Esophagus squamous epithelium (tissue), 5 donors: Measurements from ENCODE around the gene MBNL2. TPM values are rescaled to one million over a fixed set of nuclear protein-coding genes. Genes with fewer than 3 reads are reported as not detected.

Experiments
- DNase-seq: peaks from one replicate; lab custom pipeline; 2025; lab: John Stamatoyannopoulos, UW
- H3K27ac ChIP-seq, 4 donors: fragments of 200-600 bp; sonication (generic); one replicate each; pipeline ENCODE4 v1.5.1; 2016 to 2019; ENCODE audit warnings: mild to moderate bottlenecking in 1 of 4
- H3K27me3 ChIP-seq, 4 donors: fragments of 200-600 bp; sonication (generic); 1 replicate in 3 of 4; 2 replicates in 1 of 4; pipeline versions ENCODE4 v1.5.1 to v1.6.0; 2017 to 2021; ENCODE audit warnings: antibody characterized with exemption in 1 of 4
- H3K36me3 ChIP-seq, 3 donors: fragments of 200-600 bp; sonication (generic); one replicate each; pipeline ENCODE4 v1.5.1; 2016 to 2019
- H3K4me1 ChIP-seq, 3 donors: fragments of 200-600 bp; sonication (generic); one replicate each; pipeline ENCODE4 v1.5.1; 2017 to 2019
- H3K4me3 ChIP-seq, 4 donors: fragments of 200-600 bp; sonication (generic); 1 replicate in 3 of 4; 2 replicates in 1 of 4; pipeline ENCODE4 v1.5.1; 2016 to 2019; ENCODE audit warnings: mild to moderate bottlenecking in 2 of 4, moderate library complexity in 1 of 4
- H3K9me3 ChIP-seq, 3 donors: fragments of 200-600 bp; sonication (generic); one replicate each; pipeline ENCODE4 v1.5.1; 2016 to 2019
- CTCF ChIP-seq, 6 experiments: fragments of 450-650 bp in 4 of 6; fragments of 200-600 bp in 2 of 6; sonication (generic) in 2 of 6; IDR thresholded peaks; one replicate each; pipeline ENCODE4 v1.5.1; 2016 to 2019; ENCODE audit warnings: antibody characterized with exemption in 6 of 6, mild to moderate bottlenecking in 4 of 6, moderate library complexity in 4 of 6
- POLR2A ChIP-seq, 4 donors: fragments of 450-650 bp; IDR thresholded peaks; one replicate each; pipeline ENCODE4 v1.6.1; 2017; ENCODE audit warnings: antibody characterized with exemption in 4 of 4, mild to moderate bottlenecking in 4 of 4, moderate library complexity in 3 of 4
- WGBS, 2 donors: methylation state at CpG; one replicate each; pipeline ENCODE4 v1.1.5; 2018; 5-methylcytosine and 5-hydroxymethylcytosine counted together
- intact Hi-C: fragments of 100-400 bp; cut with DNase I; formaldehyde crosslinking; loops from one replicate; pipeline ENCODE4 v1.15.0; 2022
- total RNA-seq, 4 donors: library from RNA; depleted of rRNA; stranded (reverse); fragments of >200 nt; gene quantifications; one replicate each; pipeline ENCODE4 v1.1.0, GENCODE V29; 2016
- donor health status: DM: yes; HTN: yes; CAD: no.

The MBNL2 gene
- total RNA-seq, 4 donors from 2014 or later = 18.3 to 58.7 (median 29.7) TPM

- Histone ChIP-seq H3K4me3 (peak overlapping the region in 3 of 4 donors; percentile 14 to 50 (median 32)), H3K4me1 (peaks cover 13 to 99% (median 54%) of the 10 kb centered on the region in 3 donors), H3K27me3 (no peaks in the 10 kb centered on the region), H3K27ac (peak overlapping the region in 3 of 4 donors; percentile 63 to 71 (median 65)), H3K9me3 (no peaks in the 10 kb centered on the region), H3K36me3 (peaks cover 0 to 10% (median 0%) of the 10 kb centered on the region in 3 donors)
- WGBS, 2 donors = 46 to 50% methylated on average over 14 to 18 of the region's 18 CpGs
- intact Hi-C loops = no loop called here
- DNase-seq = no peak
- TF ChIP-seq CTCF (IDR thresholded peaks at IDR 0.05) = no peak
- no peak for TF ChIP-seq POLR2A (IDR thresholded peaks at IDR 0.05)
Measured at GRCh38 chr13:97235549-97236231, 13.6 kb downstream of the MBNL2 start.

DNA sequence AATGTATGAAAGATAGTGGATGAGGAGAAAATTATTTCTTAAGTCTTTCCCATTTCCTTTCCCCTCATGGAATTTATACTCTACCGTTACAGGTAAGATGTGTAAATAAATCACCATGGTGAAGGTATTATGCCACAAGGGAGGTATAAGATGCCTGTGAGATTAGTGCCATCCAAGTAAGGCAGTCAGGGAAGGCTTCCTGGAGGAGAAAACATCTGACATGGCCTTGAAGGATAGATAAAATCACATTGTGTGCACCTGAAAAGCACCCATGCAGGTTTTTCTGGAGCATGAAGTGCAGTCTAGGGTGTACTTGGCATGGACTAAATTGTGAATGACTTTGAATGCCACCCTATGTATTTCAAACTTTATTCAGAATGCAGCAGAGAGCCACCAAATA is 15.3 kb downstream of the MBNL2 start:
- Histone ChIP-seq H3K36me3 (peaks cover 0 to 6% (median 0%) of the 10 kb centered on the region in 3 donors), H3K4me3 (no peak overlapping the region), H3K9me3 (no peaks in the 10 kb centered on the region), H3K27ac (peak overlapping the region in 2 of 4 donors; percentile 15 to 63), H3K27me3 (no peaks in the 10 kb centered on the region), H3K4me1 (peaks cover 13 to 99% (median 47%) of the 10 kb centered on the region in 3 donors)
- intact Hi-C loops = no loop called here
- no peak for DNase-seq
- TF ChIP-seq CTCF (IDR thresholded peaks at IDR 0.05) (no peak), POLR2A (IDR thresholded peaks at IDR 0.05) (no peak)
- 56 to 94% methylated on average over 1 of the region's 1 CpG for WGBS, 2 donors

GRCh38 chr13:97238432-97238831 is 16.3 kb downstream of the MBNL2 start:
- DNase-seq = no peak
- Histone ChIP-seq H3K27me3 (no peaks in the 10 kb centered on the region), H3K4me3 (no peak overlapping the region), H3K4me1 (peaks cover 13 to 100% (median 55%) of the 10 kb centered on the region in 3 donors), H3K27ac (peak overlapping the region in 3 of 4 donors; percentile 11 to 75 (median 66)), H3K36me3 (peaks cover 0 to 9% (median 0%) of the 10 kb centered on the region in 3 donors), H3K9me3 (no peaks in the 10 kb centered on the region)
- TF ChIP-seq POLR2A (IDR thresholded peaks at IDR 0.05) (no peak), CTCF (IDR thresholded peaks at IDR 0.05) (no peak)
- WGBS, 2 donors = 64 to 71% methylated on average over 5 of the region's 5 CpGs
- intact Hi-C loops = no loop called here

DNA sequence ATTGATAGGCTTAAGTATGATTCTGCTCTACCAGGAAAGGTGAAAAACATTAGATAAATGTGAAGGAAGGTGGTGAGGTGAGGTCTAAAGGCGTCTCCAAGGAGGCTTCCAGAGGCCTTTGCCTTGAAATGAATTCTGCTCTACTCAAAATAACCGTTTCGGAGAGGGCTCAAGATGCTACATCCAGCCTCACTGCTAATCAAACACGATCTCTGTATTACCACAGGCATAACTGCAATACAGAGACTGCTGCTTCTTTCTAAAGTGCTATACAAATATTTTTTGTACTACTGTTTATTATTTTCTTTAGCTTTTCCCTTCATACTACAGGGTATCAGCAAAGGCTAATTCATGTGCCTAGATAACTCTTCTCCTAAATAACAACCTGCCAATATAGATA is 16.8 kb downstream of the MBNL2 start:
- peaks cover 13 to 100% (median 51%) of the 10 kb centered on the region in 3 donors for H3K4me1 ChIP-seq
- no peaks in the 10 kb centered on the region for H3K9me3 ChIP-seq
- DNase-seq = no peak
- peak overlapping the region in 3 of 4 donors; percentile 40 to 75 (median 66) for H3K27ac ChIP-seq
- TF ChIP-seq CTCF (IDR thresholded peaks at IDR 0.05) (no peak), POLR2A (IDR thresholded peaks at IDR 0.05) (no peak)
- 80 to 95% methylated on average over 4 of the region's 4 CpGs for WGBS, 2 donors
- no peak overlapping the region for H3K4me3 ChIP-seq
- intact Hi-C loops = no loop called here
- H3K27me3 ChIP-seq = no peaks in the 10 kb centered on the region
- H3K36me3 ChIP-seq = peaks cover 0 to 9% (median 0%) of the 10 kb centered on the region in 3 donors

GRCh38 chr13:97239306-97239705 is 17.2 kb downstream of the MBNL2 start:
- Histone ChIP-seq H3K36me3 (peaks cover 0 to 9% (median 0%) of the 10 kb centered on the region in 3 donors), H3K27me3 (no peaks in the 10 kb centered on the region), H3K27ac (peak overlapping the region in 3 of 4 donors; percentile 40 to 75 (median 66)), H3K4me3 (no peak overlapping the region), H3K4me1 (peaks cover 12 to 100% (median 46%) of the 10 kb centered on the region in 3 donors), H3K9me3 (no peaks in the 10 kb centered on the region)
- intact Hi-C loops = no loop called here
- 80 to 100% methylated on average over 1 of the region's 1 CpG for WGBS, 2 donors
- no peak for DNase-seq
- no peak for TF ChIP-seq CTCF (IDR thresholded peaks at IDR 0.05)
- TF ChIP-seq POLR2A (IDR thresholded peaks at IDR 0.05) = no peak
